DOHH2 (cell line): ENCODE data around the gene EDN3.
"Not testable (repeated sequence)": the region's sequence is repeated elsewhere in the genome, so short reads cannot be mapped to it uniquely, and the experiment has no call there.

Experiments
- H3F3A ChIP-seq: fragments of 200-600 bp; sonication (generic), shearing (Covaris generic); 2 replicates; pipeline ENCODE4 v1.6.0; 2016; ENCODE audit warnings: antibody characterized with exemption, mild to moderate bottlenecking; ENCODE audit not compliant: control insufficient read depth, insufficient read depth
- H3K27ac ChIP-seq: fragments of 200-600 bp; sonication (generic); 2 replicates; pipeline ENCODE4 v1.5.1; 2014; ENCODE audit warnings: low read depth, mild to moderate bottlenecking, low read length, moderate library complexity
- H3K27me3 ChIP-seq: fragments of 200-600 bp; sonication (generic); 2 replicates; pipeline ENCODE4 v1.6.1; 2014; ENCODE audit warnings: mild to moderate bottlenecking, low read length, mixed read lengths; ENCODE audit not compliant: control insufficient read depth
- H3K36me3 ChIP-seq: fragments of 200-600 bp; sonication (generic); 2 replicates; pipeline ENCODE4 v1.6.1; 2014; ENCODE audit warnings: mild to moderate bottlenecking, low read length, moderate library complexity, mixed read lengths; ENCODE audit not compliant: control insufficient read depth
- H3K4me1 ChIP-seq: fragments of 200-600 bp; sonication (generic); 2 replicates; pipeline ENCODE4 v1.6.1; 2014; ENCODE audit warnings: mild to moderate bottlenecking, low read length, mixed read lengths; ENCODE audit not compliant: control insufficient read depth
- H3K4me2 ChIP-seq: fragments of 200-600 bp; sonication (generic); 2 replicates; pipeline ENCODE4 v1.6.0; 2014; ENCODE audit warnings: mild to moderate bottlenecking, low read length, moderate library complexity
- H3K4me3 ChIP-seq: fragments of 200-600 bp; sonication (generic); 2 replicates; pipeline ENCODE4 v1.5.1; 2014; ENCODE audit warnings: mild to moderate bottlenecking, low read length, mixed read lengths
- H3K79me2 ChIP-seq: fragments of 200-600 bp; sonication (generic); 2 replicates; pipeline ENCODE4 v1.6.1; 2014; ENCODE audit warnings: mild to moderate bottlenecking, low read length, mixed read lengths; ENCODE audit not compliant: control insufficient read depth
- H3K9me2 ChIP-seq: fragments of 200-600 bp; sonication (generic); replicated peaks from 2 replicates; pipeline ENCODE4 v1.6.1; 2014; ENCODE audit warnings: mild to moderate bottlenecking, low read length, mixed read lengths; ENCODE audit not compliant: control insufficient read depth
- H3K9me3 ChIP-seq: fragments of 200-600 bp; sonication (generic); 2 replicates; pipeline ENCODE4 v1.6.1; 2014; ENCODE audit warnings: antibody characterized with exemption, low read length, mixed read lengths; ENCODE audit not compliant: control insufficient read depth, insufficient read depth
- H4K20me1 ChIP-seq: fragments of 200-600 bp; sonication (generic); 2 replicates; pipeline ENCODE4 v1.6.0; 2014; ENCODE audit warnings: low read depth, mild to moderate bottlenecking, antibody characterized with exemption, low read length, moderate library complexity; ENCODE audit not compliant: control insufficient read depth, insufficient read depth
- EZH2phosphoT487 ChIP-seq: fragments of 200-600 bp; sonication (generic); IDR thresholded peaks from 2 replicates; pipeline ENCODE4 v1.6.1; 2017; ENCODE audit warnings: borderline replicate concordance, mild to moderate bottlenecking, antibody characterized with exemption, low read length, moderate library complexity, mixed read lengths
- TF ChIP-seq, protein P1 (sequence below): fragments of 200-600 bp; sonication (generic); IDR thresholded peaks from one replicate; pipeline ENCODE4 v1.5.1; 2014; ENCODE audit warnings: antibody characterized with exemption, mild to moderate bottlenecking, low read depth, low read length; ENCODE audit not compliant: poor library complexity, severe bottlenecking

Gene EDN3

DNA sequence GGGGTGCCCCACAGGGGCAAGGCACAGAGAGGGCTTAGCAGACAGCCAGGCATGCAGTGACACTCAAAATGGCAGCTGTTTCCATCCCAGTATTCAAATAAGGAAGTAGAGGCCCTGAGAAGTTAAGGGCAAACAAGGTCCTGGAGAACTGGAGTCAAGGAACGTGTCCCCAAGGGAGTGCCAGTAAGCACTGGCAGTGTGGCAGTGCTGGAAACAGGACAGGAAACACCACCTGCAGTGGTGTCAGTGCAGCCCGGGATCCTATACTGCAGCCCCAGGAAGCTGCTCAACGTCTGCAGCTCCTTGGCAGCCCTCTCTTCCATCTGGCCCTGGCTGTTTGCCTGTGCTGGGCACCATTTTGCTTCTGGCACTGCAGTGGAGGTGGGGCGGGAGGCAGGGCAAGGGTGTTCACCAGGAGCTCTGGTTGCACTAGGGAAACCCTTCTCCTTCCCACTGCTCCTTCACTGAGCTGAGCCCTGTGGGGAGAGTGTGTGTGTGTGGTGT is 56.3 kb downstream of the EDN3 start:
- Histone ChIP-seq H3K36me3 (no peaks in the 10 kb centered on the region), H3K9me2 (no peaks in the 10 kb centered on the region), H3K9me3 (no peaks in the 10 kb centered on the region), H3K4me3 (no peak overlapping the region), H3K4me2 (no peak overlapping the region), H4K20me1 (peaks cover 2% of the 10 kb centered on the region; the same call in 1 of the 2 replicates), H3K4me1 (peaks cover 4% of the 10 kb centered on the region; the same call in 1 of the 2 replicates), H3K79me2 (no peaks in the 10 kb centered on the region), H3K27ac (no peak overlapping the region), H3K27me3 (peaks cover 44% of the 10 kb centered on the region), H3F3A (no peaks in the 10 kb centered on the region)
- TF ChIP-seq EZH2phosphoT487: no peak

DNA sequence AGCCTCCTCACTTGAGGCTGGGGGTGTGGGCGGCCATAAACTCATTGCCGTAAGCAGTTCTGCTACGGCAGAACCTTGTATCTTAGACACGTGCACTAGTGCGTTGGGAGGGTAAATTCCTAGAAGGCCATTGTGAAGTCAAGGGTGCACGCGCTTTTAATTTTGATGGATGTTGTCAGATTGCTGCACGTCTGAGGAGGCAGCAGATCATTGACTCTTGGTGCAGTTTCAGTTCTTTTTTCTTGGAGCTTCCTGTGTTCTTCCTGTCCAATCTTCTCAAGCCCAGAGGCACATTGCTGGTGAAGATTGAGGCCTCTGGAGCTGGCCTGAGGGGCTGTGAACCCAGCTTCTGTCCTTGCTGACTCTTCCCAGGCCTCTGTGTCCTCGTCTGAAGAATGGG is 58.4 kb downstream of the EDN3 start:
- not testable (repeated sequence) for H3K36me3 ChIP-seq, H3K9me3 ChIP-seq, H4K20me1 ChIP-seq, H3F3A ChIP-seq, H3K79me2 ChIP-seq, H3K4me2 ChIP-seq, H3K9me2 ChIP-seq, H3K4me3 ChIP-seq, H3K27ac ChIP-seq, H3K4me1 ChIP-seq
- H3K27me3 ChIP-seq: peaks cover 50% of the 10 kb centered on the region

DNA sequence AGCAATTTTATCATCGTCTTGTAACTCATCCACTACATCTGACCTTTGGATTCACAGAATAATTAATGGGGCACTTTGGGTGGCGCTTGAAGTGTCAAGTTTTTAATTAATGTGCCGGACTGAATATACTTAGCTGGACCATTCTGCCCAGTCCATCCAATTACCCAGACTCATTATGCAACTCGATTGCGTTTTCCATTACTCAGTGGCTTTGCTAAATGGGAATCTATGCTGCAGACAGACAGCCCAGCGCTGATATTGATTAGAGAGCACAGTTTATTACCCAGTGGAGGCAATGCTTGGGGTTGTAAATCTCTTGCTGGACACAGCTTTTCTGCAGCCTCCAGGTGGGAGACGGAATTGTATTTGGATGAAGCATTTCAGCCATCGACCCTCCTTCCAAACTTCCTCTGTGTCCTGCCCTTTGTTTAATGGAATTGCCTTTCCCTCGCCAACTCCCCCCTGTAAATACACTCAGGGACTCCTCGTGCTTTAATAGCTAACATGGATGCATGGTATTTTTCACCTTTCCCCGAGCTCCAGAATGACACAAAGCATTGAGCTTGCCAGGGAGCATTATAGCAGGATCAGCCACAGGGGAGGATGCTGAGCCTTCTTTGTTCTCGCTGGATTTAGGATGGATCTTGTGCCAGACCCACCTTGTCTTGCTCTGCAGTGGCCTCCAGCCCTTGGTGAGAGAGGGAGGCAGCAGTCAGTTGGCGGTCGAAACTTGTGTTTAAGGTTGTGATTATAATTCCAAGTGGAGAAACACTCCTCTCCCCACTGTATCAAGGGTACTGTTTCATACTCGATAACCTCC is 59.7 kb downstream of the EDN3 start:
- H3K9me3 ChIP-seq: no peaks in the 10 kb centered on the region
- TF ChIP-seq, protein P1, sequence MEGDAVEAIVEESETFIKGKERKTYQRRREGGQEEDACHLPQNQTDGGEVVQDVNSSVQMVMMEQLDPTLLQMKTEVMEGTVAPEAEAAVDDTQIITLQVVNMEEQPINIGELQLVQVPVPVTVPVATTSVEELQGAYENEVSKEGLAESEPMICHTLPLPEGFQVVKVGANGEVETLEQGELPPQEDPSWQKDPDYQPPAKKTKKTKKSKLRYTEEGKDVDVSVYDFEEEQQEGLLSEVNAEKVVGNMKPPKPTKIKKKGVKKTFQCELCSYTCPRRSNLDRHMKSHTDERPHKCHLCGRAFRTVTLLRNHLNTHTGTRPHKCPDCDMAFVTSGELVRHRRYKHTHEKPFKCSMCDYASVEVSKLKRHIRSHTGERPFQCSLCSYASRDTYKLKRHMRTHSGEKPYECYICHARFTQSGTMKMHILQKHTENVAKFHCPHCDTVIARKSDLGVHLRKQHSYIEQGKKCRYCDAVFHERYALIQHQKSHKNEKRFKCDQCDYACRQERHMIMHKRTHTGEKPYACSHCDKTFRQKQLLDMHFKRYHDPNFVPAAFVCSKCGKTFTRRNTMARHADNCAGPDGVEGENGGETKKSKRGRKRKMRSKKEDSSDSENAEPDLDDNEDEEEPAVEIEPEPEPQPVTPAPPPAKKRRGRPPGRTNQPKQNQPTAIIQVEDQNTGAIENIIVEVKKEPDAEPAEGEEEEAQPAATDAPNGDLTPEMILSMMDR: no peak
- no peak for TF ChIP-seq EZH2phosphoT487

DNA sequence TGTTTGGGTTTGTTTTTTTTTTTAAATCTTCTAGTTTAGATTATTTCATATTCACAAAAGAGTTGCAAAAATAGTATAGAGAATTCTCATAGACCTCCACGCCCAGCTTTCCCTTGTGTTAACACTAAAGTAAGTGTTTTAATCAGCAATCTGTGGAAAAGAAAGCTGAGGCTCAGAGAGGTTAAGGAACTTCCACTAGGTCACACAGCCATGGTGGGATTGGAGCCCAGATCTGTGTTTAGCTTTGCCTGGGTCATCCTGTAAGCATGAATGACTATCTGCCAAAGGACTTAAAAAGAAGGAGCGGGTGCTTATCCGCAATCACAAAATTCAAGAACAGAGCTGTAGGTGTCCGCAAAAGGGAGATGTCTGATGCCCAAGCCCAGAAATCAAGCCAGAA is 60.5 kb downstream of the EDN3 start:
- Histone ChIP-seq H3K27me3 (peaks cover 48% of the 10 kb centered on the region), H3K9me2 (no peaks in the 10 kb centered on the region), H3K79me2 (no peaks in the 10 kb centered on the region), H3F3A (no peaks in the 10 kb centered on the region), H4K20me1 (peaks cover 2% of the 10 kb centered on the region; the same call in 1 of the 2 replicates), H3K36me3 (no peaks in the 10 kb centered on the region), H3K4me3 (no peak overlapping the region), H3K9me3 (no peaks in the 10 kb centered on the region), H3K4me1 (peaks cover 4% of the 10 kb centered on the region; the same call in 1 of the 2 replicates), H3K27ac (no peak overlapping the region), H3K4me2 (no peak overlapping the region)
- TF ChIP-seq, protein P1: no peak
- no peak for TF ChIP-seq EZH2phosphoT487

More for the DNA sequence above, 59.7 kb downstream of the EDN3 start:
- Histone ChIP-seq H3K9me2 (no peaks in the 10 kb centered on the region), H3F3A (no peaks in the 10 kb centered on the region), H3K4me1 (peaks cover 4% of the 10 kb centered on the region; the same call in 1 of the 2 replicates), H3K79me2 (no peaks in the 10 kb centered on the region), H4K20me1 (peaks cover 2% of the 10 kb centered on the region; the same call in 1 of the 2 replicates), H3K4me2 (no peak overlapping the region), H3K36me3 (no peaks in the 10 kb centered on the region), H3K4me3 (no peak overlapping the region), H3K27ac (no peak overlapping the region), H3K27me3 (peaks cover 50% of the 10 kb centered on the region)
